GM12878 (cell line): ENCODE measurements around the gene ADCY9. TPM values are rescaled to one million over a fixed set of nuclear protein-coding genes. Genes with fewer than 3 reads are reported as not detected.

Experiments used
- ATAC-seq: fragments of 200-7000 bp; cut with Tn5 transposase; 3 replicates; pipeline ENCODE4 v1.9.1; 2020; ENCODE audit warnings: mild to moderate bottlenecking, moderate library complexity
- BruUV-seq: library from RNA; stranded (reverse); fragments of 400-500 nt; replicated peaks from 2 replicates; lab custom pipeline; 2021; lab: Mats Ljungman, UMichigan
- CTCF ChIA-PET: fragments of 300-600 bp; sonication (Branson Sonifier 250); formaldehyde crosslinking; extraction: SDS; loops from one replicate; lab custom pipeline; 2021; ENCODE audit warnings: inconsistent platforms; lab: Yijun Ruan, JAX
- POLR2A ChIA-PET: fragments of 350-600 bp; formaldehyde crosslinking; extraction: SDS; loops from one replicate; lab custom pipeline; 2021; ENCODE audit warnings: inconsistent platforms; lab: Charles Lee
- RAD21 ChIA-PET: fragments of 300-600 bp; sonication (Branson Sonifier 250); formaldehyde crosslinking; loops from one replicate; lab custom pipeline; 2023; ENCODE audit warnings: antibody characterized with exemption; ENCODE audit not compliant: unreplicated experiment; lab: Charles Lee
- SMC1A ChIA-PET: fragments of 300-600 bp; sonication (Branson Sonifier 250); formaldehyde crosslinking; loops from one replicate; lab custom pipeline; 2023; ENCODE audit not compliant: unreplicated experiment, uncharacterized antibody; lab: Charles Lee
- DNase-seq: peaks from one replicate; pipeline ENCODE4 v3.0.0-alpha.2; 2011; ENCODE audit warnings: low read depth, low spot score
- FAIRE-seq: peaks from 3 replicates; lab custom pipeline; 2011; peaks lifted over from hg19 to GRCh38; lab: Jason Lieb, UNC
- H2AFZ ChIP-seq: 2 replicates; pipeline ENCODE4 v1.6.0; 2011; ENCODE audit warnings: low read depth, low read length, control low read depth; ENCODE audit not compliant: control insufficient read depth
- H3K27ac ChIP-seq: 2 replicates; pipeline ENCODE4 v1.5.1; 2011; ENCODE audit warnings: control low read depth; ENCODE audit not compliant: control insufficient read depth, insufficient read depth
- H3K27me3 ChIP-seq, 2 experiments: replicated peaks in 1 of 2; 2 replicates each; pipeline versions ENCODE4 v1.6.0 to v1.6.1; 2011; ENCODE audit warnings: low read length in 1 of 2; ENCODE audit not compliant: control insufficient read depth in 2 of 2, insufficient read depth in 2 of 2
- H3K36me3 ChIP-seq, 2 experiments: 2 replicates each; pipeline ENCODE4 v1.5.1; 2011; ENCODE audit warnings: low read length in 1 of 2; ENCODE audit not compliant: control insufficient read depth in 2 of 2, insufficient read depth in 2 of 2
- H3K4me1 ChIP-seq: 2 replicates; pipeline ENCODE4 v1.6.1; 2011; ENCODE audit warnings: mild to moderate bottlenecking, low read length, moderate library complexity, mixed read lengths; ENCODE audit not compliant: control insufficient read depth, insufficient read depth
- H3K4me2 ChIP-seq: 2 replicates; pipeline ENCODE4 v1.6.0; 2011; ENCODE audit warnings: control low read depth; ENCODE audit not compliant: control insufficient read depth, insufficient read depth
- H3K4me3 ChIP-seq: fragments of 200-600 bp; sonication (generic); 2 replicates; pipeline ENCODE4 v1.5.1; 2016
- H3K79me2 ChIP-seq: 2 replicates; pipeline ENCODE4 v1.6.0; 2011; ENCODE audit warnings: low read length; ENCODE audit not compliant: control insufficient read depth, insufficient read depth
- H3K9ac ChIP-seq: 2 replicates; pipeline ENCODE4 v1.8.0; 2011; ENCODE audit warnings: low read length, control low read depth, mixed read lengths; ENCODE audit not compliant: control insufficient read depth, insufficient read depth
- H3K9me3 ChIP-seq: replicated peaks from 3 replicates; pipeline ENCODE4 v1.5.1; 2011; ENCODE audit warnings: mild to moderate bottlenecking, low read length; ENCODE audit not compliant: control insufficient read depth, insufficient read depth
- H4K20me1 ChIP-seq: 2 replicates; pipeline ENCODE4 v1.6.0; 2011; ENCODE audit not compliant: control insufficient read depth, insufficient read depth
- CHD4 ChIP-seq: fragments of 200-600 bp; sonication (generic); IDR thresholded peaks from 2 replicates; pipeline ENCODE4 v1.6.1; 2016; ENCODE audit warnings: mild to moderate bottlenecking
- PAX5 ChIP-seq: IDR thresholded peaks from 2 replicates; pipeline ENCODE4 v1.6.1; 2011; ENCODE audit warnings: low read depth, low read length, borderline replicate concordance
- POU2F2 ChIP-seq: IDR thresholded peaks from 3 replicates; pipeline ENCODE4 v1.6.1; 2011; ENCODE audit warnings: low read depth, mild to moderate bottlenecking, low read length, borderline replicate concordance
- WGBS: methylation state at CpG from one replicate; pipeline ENCODE4 v1.1.6; 2016; ENCODE audit warnings: low lambda C conversion rate; ENCODE audit not compliant: insufficient replicate concordance, insufficient coverage; ENCODE audit errors: missing lambda C conversion rate; 5-methylcytosine and 5-hydroxymethylcytosine counted together
- in situ Hi-C: fragments of 300-500 bp; cut with MboI; formaldehyde crosslinking; loops from 9 replicates; pipeline ENCODE4 v1.14.3; 2018; ENCODE audit warnings: mixed read lengths
- intact Hi-C: fragments of 100-400 bp; cut with micrococcal nuclease; formaldehyde crosslinking; loops from one replicate; pipeline ENCODE4 v1.14.2; 2022; ENCODE audit not compliant: unreplicated experiment
- polyA plus RNA-seq, 11 experiments: library from polyadenylated mRNA; depleted of rRNA in 4 of 11; unstranded in 6 of 11; stranded (reverse) in 5 of 11; fragments of >200 nt; fragmentation: Nextera tagmentation in 4 of 11; fragmentation: Illumina TruSeq in 1 of 11; extraction: Ambion mirVana in 4 of 11; extraction: Trizol in 1 of 11; gene quantifications; 1 replicate in 1 of 11; 2 replicates in 10 of 11; pipeline versions ENCODE4 v1.2.1 to v1.2.3, GENCODE V29; 2011 to 2016; ENCODE audit warnings: inconsistent platforms in 2 of 11, missing spikeins in 2 of 11, low read depth in 1 of 11
- total RNA-seq, 4 experiments: library from RNA; depleted of rRNA in 3 of 4; stranded (reverse); fragments of >200 nt in 3 of 4; fragmentation: Illumina TruSeq in 1 of 4; extraction: Trizol in 1 of 4; gene quantifications; 2 replicates each; pipeline versions ENCODE4 v1.2.1 to v1.2.3, GENCODE V29; 2013 to 2021

Gene ADCY9
- total and polyA plus RNA-seq, 10 of the 15 experiments (the other 5 are each of a cell fraction or from before 2014, with no cell fraction given): 0.09 to 0.41 (median 0.15) TPM; not detected in 3

DNA sequence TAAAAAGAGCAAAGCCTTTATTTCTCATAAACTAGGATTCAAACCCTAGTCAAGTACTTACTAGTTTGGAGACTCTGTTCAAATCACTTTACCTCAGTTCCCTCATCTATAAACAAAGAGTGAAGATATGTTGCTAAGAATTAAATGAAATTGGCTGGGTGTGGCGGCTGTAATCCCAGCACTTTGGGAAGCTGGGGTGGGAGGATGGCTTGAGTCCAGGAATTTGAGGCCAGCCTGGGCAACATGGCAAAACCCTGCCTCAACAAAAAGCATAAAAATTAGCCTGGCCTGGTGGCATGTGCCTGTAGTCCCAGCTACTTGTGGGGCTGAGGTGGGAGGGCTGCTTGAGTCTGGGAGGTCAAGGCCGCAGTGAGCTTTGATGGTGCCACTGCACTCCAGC is 121.2 kb downstream of the ADCY9 start:
- FAIRE-seq (no peak), DNase-seq (no peak), ATAC-seq (no peak)
- Histone ChIP-seq H2AFZ (no peak overlapping the region), H3K9ac (no peak overlapping the region), H3K4me3 (no peak overlapping the region), H3K9me3 (no peaks in the 10 kb centered on the region), H3K4me1 (no peaks in the 10 kb centered on the region), H3K4me2 (no peak overlapping the region), H3K79me2 (no peaks in the 10 kb centered on the region), H3K27ac (no peak overlapping the region), H3K27me3 (no peaks in the 10 kb centered on the region), H4K20me1 (no peaks in the 10 kb centered on the region), H3K36me3 (no peaks in the 10 kb centered on the region)
- ChIA-PET RAD21 (interaction anchor here (0.6 kb wide), 1 partner anchor 332 kb away, joined by 3 read pairs; no protein-coding TSS in a partner anchor), SMC1A (interaction anchor here (0.7 kb wide), 1 partner anchor 282 kb away, joined by 3 read pairs; no protein-coding TSS in a partner anchor), POLR2A (no interaction called here), CTCF (interaction anchor here (0.7 to 1.0 kb wide), 2 partner anchors 24 to 1433 kb away, joined by 3 read pairs; no protein-coding TSS in a partner anchor)
- in situ Hi-C loops (no loop called here), intact Hi-C loops (no loop called here)
- 20% methylated on average over 2 of the region's 2 CpGs for WGBS
- BruUV-seq: no TSS peak
- TF ChIP-seq POU2F2 (no peak), CHD4 (no peak)

- Histone ChIP-seq H3K4me1 (no peaks in the 10 kb centered on the region), H3K4me2 (no peak overlapping the region), H3K27me3 (no peaks in the 10 kb centered on the region), H4K20me1 (no peaks in the 10 kb centered on the region), H3K9me3 (no peaks in the 10 kb centered on the region), H3K27ac (no peak overlapping the region), H2AFZ (no peak overlapping the region), H3K36me3 (no peaks in the 10 kb centered on the region), H3K79me2 (no peaks in the 10 kb centered on the region), H3K4me3 (no peak overlapping the region), H3K9ac (no peak overlapping the region)
- TF ChIP-seq PAX5: no peak
- in situ Hi-C loops (no loop called here), intact Hi-C loops (no loop called here)
- ChIA-PET RAD21 (no interaction called here), CTCF (interaction anchor here (1.4 kb wide), 1 partner anchor 261 kb away, joined by 4 read pairs; no protein-coding TSS in a partner anchor), POLR2A (no interaction called here), SMC1A (no interaction called here)
- FAIRE-seq (no peak), DNase-seq (no peak), ATAC-seq (no peak)
- BruUV-seq: no TSS peak
- 68% methylated on average over 36 of the region's 36 CpGs for WGBS
Observed at GRCh38 chr16:3993052-3993785, 123.0 kb downstream of the ADCY9 start.
